AG10803 (cell line): ENCODE results near the gene SRPK1.

ENCODE experiments used
- DNase-seq: peaks from one replicate; pipeline ENCODE4 v3.0.0; 2010; ENCODE audit warnings: low read depth
- H3K4me3 ChIP-seq: 2 replicates; pipeline ENCODE4 v1.5.1; 2011; ENCODE audit warnings: mild to moderate bottlenecking, low read length, control low read depth
- CTCF ChIP-seq: conservative IDR thresholded peaks from 2 replicates; pipeline ENCODE4 v1.5.1; 2011; ENCODE audit warnings: mild to moderate bottlenecking, low read length, control low read depth, inconsistent platforms

SRPK1 gene

GRCh38 chr6:35850208-35850607, 70.7 kb downstream of the SRPK1 start:
- H3K4me3 ChIP-seq: no peak overlapping the region
- TF ChIP-seq CTCF: no peak
- no peak for DNase-seq

GRCh38 chr6:35844290-35844689, 76.6 kb downstream of the SRPK1 start:
- no peak for DNase-seq
- H3K4me3 ChIP-seq: no peak overlapping the region
- TF ChIP-seq CTCF: no peak

- no peak for DNase-seq
- H3K4me3 ChIP-seq: no peak overlapping the region
- no peak for TF ChIP-seq CTCF
Measured at GRCh38 chr6:35842381-35842780, 78.5 kb downstream of the SRPK1 start.

- TF ChIP-seq CTCF: no peak
- no peak for DNase-seq
- no peak overlapping the region for H3K4me3 ChIP-seq
Measured at GRCh38 chr6:35839019-35839418, 81.9 kb downstream of the SRPK1 start.

- no peak for TF ChIP-seq CTCF
- peak; percentile 32 for DNase-seq
- no peak overlapping the region for H3K4me3 ChIP-seq
Measured at GRCh38 chr6:35833536-35833935, 87.4 kb downstream of the SRPK1 start.

GRCh38 chr6:35831257-35832007, 89.5 kb downstream of the SRPK1 start:
- no peak for TF ChIP-seq CTCF
- no peak overlapping the region for H3K4me3 ChIP-seq
- DNase-seq: no peak

- no peak overlapping the region for H3K4me3 ChIP-seq
- DNase-seq: no peak
- no peak for TF ChIP-seq CTCF
Measured at GRCh38 chr6:35829306-35829705, 91.6 kb downstream of the SRPK1 start.
